GM23338 (cell line): ENCODE results near the gene AFAP1L2. TPM values are rescaled to one million over a fixed set of nuclear protein-coding genes. Genes with fewer than 3 reads are reported as not detected.

Source experiments
- CTCF ChIP-seq, 2 experiments: fragments of 200-600 bp in 1 of 2; sonication (generic) in 1 of 2; conservative IDR thresholded peaks; 2 replicates each; pipeline versions ENCODE4 v1.5.1 to v1.6.1; 2016 to 2017; ENCODE audit warnings: antibody characterized with exemption in 2 of 2, low read depth in 2 of 2, mild to moderate bottlenecking in 2 of 2, moderate library complexity in 1 of 2
- ETS1 ChIP-seq: IDR thresholded peaks from 2 replicates; pipeline ENCODE4 v1.6.1; 2016; ENCODE audit warnings: antibody characterized with exemption
- EZH2phosphoT487 ChIP-seq: fragments of 200-600 bp; sonication (generic); IDR thresholded peaks from one replicate; pipeline ENCODE4 v1.8.1; 2018; ENCODE audit warnings: antibody characterized with exemption; ENCODE audit not compliant: unreplicated experiment
- JUNB ChIP-seq: IDR thresholded peaks from one replicate; pipeline ENCODE4 v1.6.1; 2016; ENCODE audit warnings: antibody characterized with exemption; ENCODE audit not compliant: unreplicated experiment
- NANOG ChIP-seq: IDR thresholded peaks from 2 replicates; pipeline ENCODE4 v1.6.1; 2016; ENCODE audit warnings: antibody characterized with exemption, borderline replicate concordance
- POLR2AphosphoS5 ChIP-seq: IDR thresholded peaks from 2 replicates; pipeline ENCODE4 v1.6.1; 2016; ENCODE audit warnings: antibody characterized with exemption, low read depth
- ZNF114 ChIP-seq: fragments of 250-450 bp; sonication (Bioruptor Pico); IDR thresholded peaks from 2 replicates; pipeline ENCODE4 v1.5.0; 2020; ENCODE audit warnings: mild to moderate bottlenecking, moderate library complexity
- ZNF462 ChIP-seq: fragments of 250-450 bp; sonication (Bioruptor Pico); IDR thresholded peaks from 2 replicates; pipeline ENCODE4 v1.5.0; 2020; ENCODE audit warnings: mild to moderate bottlenecking, moderate library complexity
- polyA plus RNA-seq: library from polyadenylated mRNA; unstranded; fragments of >200 nt; fragmentation: Nextera tagmentation; extraction: Ambion mirVana; gene quantifications from 2 replicates; pipeline ENCODE4 v1.2.1, GENCODE V29; 2016
- total RNA-seq: library from RNA; depleted of rRNA; stranded (reverse); fragments of >200 nt; shearing (Covaris generic); gene quantifications from 2 replicates; pipeline ENCODE4 v1.2.3, GENCODE V29; 2014

AFAP1L2 gene
- total and polyA plus RNA-seq, 2 experiments from 2014 or later: 2.3 to 6.5 TPM

DNA sequence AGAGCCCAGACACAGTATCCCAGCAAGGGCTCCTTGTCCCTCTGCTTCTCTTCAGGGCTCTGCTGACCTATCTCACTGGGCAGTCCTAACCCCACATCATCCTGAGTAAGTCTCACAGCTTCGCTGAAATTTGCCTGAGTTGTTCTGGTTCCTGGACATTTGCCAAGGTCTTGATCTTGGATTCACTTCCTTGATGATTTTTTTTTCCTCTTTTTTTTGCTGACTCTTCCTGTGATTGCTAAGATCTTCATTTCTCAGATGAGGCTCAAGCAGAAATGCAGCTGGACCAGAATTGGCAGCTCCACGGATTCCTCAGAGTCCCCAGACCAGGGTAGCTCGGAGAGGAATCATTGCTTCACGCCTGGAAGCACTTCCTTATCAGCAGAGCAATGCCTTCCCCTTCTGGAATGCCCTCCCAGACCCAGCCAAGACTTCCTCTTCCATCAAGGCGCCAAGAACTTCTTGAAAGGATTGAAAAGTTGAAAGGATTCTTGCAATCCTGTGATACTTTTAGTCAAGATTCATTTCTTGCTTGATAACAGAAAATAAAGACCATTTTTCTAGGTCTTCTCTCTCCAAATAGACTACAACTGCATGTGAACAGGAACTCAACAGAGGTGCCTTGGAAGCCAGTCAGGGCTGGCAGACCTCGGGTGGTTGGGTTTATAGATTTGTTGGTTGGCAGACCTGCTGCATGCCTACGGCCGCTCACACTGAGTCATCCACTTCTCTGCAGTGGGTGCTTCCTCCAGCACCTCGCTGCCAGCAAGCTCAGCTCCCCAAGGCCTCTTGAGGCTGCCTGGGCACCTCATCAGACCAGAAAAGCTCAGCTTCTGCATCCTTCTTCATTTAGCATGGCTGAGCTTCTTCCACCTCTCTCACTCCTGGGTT lies 8.8 kb upstream of the AFAP1L2 start (continued):
- no peak for TF ChIP-seq ZNF462 (CRISPR knock-in tag)
- TF ChIP-seq NANOG: no peak
- no peak for TF ChIP-seq POLR2AphosphoS5
- TF ChIP-seq ETS1: no peak
- TF ChIP-seq EZH2phosphoT487: no peak
- no peak for TF ChIP-seq ZNF114 (CRISPR knock-in tag)
- no peak for TF ChIP-seq JUNB
- no peak for TF ChIP-seq CTCF (conservative IDR thresholded peaks at IDR 0.05; ENCODE audit: low read depth in 2 of 2)
